Measurements from ENCODE around the gene ZNF845. TPM values are rescaled to one million over a fixed set of nuclear protein-coding genes. Genes with fewer than 3 reads are reported as not detected.
"Not testable (repeated sequence)": the region's sequence is repeated elsewhere in the genome, so short reads cannot be mapped to it uniquely, and the experiment has no call there.

ZNF845 gene
- total RNA-seq, 1 experiment from 2014 or later: 3.8 TPM

GRCh38 chr19:53389978-53390377 is 56.4 kb downstream of the ZNF845 start:
- Mint-ChIP-seq H3K4me1 (ENCODE audit: insufficient read depth, unreplicated experiment) (no peaks in the 10 kb centered on the region), H3K27me3 (ENCODE audit: insufficient read depth, unreplicated experiment) (no peaks in the 10 kb centered on the region), H3K9me3 (ENCODE audit: unreplicated experiment) (peaks cover 17% of the 10 kb centered on the region), H3K27ac (ENCODE audit: low read depth, unreplicated experiment) (no peak overlapping the region), H3K36me3 (ENCODE audit: insufficient read depth, unreplicated experiment) (peaks cover 11% of the 10 kb centered on the region), H3K4me3 (ENCODE audit: unreplicated experiment) (no peak overlapping the region)
- POLR2A ChIA-PET: no interaction called here
- intact Hi-C loops (cut with micrococcal nuclease): no loop called here
- BruUV-seq (replicated peaks): no TSS peak
- no peak for DNase-seq (ENCODE audit: unreplicated experiment)
- TF ChIP-seq CTCF (IDR thresholded peaks at IDR 0.05; ENCODE audit: unreplicated experiment): no peak
- CTCF ChIA-PET: no interaction called here

- peak overlapping the region; percentile 79 for H3K27ac Mint-ChIP-seq (ENCODE audit: low read depth, unreplicated experiment)
- peaks cover 6% of the 10 kb centered on the region for H3K9me3 Mint-ChIP-seq (ENCODE audit: unreplicated experiment)
- no peaks in the 10 kb centered on the region for H3K27me3 Mint-ChIP-seq (ENCODE audit: insufficient read depth, unreplicated experiment)
- peak overlapping the region; percentile 79 for H3K4me3 Mint-ChIP-seq (ENCODE audit: unreplicated experiment)
- CTCF ChIA-PET: interaction anchor here (0.6 kb wide), 2 partner anchors 58 to 1299 kb away, joined by 4 read pairs; partner anchors contain the start of gene ZNF841
- intact Hi-C loops (cut with micrococcal nuclease): loop anchor here (2.0 kb wide), 1 partner anchor 30 kb away; the partner anchor contains the start of gene ZNF525
- no peak for DNase-seq (ENCODE audit: unreplicated experiment)
- H3K4me1 Mint-ChIP-seq (ENCODE audit: insufficient read depth, unreplicated experiment): peaks cover 9% of the 10 kb centered on the region
- peaks cover 21% of the 10 kb centered on the region for H3K36me3 Mint-ChIP-seq (ENCODE audit: insufficient read depth, unreplicated experiment)
- POLR2A ChIA-PET: interaction anchor here (0.5 to 2.0 kb wide), 7 partner anchors 14 to 293 kb away, joined by 3 to 12 read pairs (median 4); partner anchors contain the start of genes ZNF761 and ZNF845
- TF ChIP-seq CTCF (IDR thresholded peaks at IDR 0.05; ENCODE audit: unreplicated experiment): no peak
- no TSS peak for BruUV-seq (replicated peaks)
These were observed 61.0 kb downstream of the ZNF845 start for GRCh38 chr19:53394522-53394973.

- peak; percentile 94 for DNase-seq (ENCODE audit: unreplicated experiment)
- Mint-ChIP-seq H3K4me1 (ENCODE audit: insufficient read depth, unreplicated experiment) (peaks cover 9% of the 10 kb centered on the region), H3K27ac (ENCODE audit: low read depth, unreplicated experiment) (peak within 1 kb of the TSS; percentile 79), H3K9me3 (ENCODE audit: unreplicated experiment) (peaks cover 5% of the 10 kb centered on the region), H3K4me3 (ENCODE audit: unreplicated experiment) (peak within 1 kb of the TSS; percentile 79), H3K27me3 (ENCODE audit: insufficient read depth, unreplicated experiment) (no peaks in the 10 kb centered on the region), H3K36me3 (ENCODE audit: insufficient read depth, unreplicated experiment) (peaks cover 25% of the 10 kb centered on the region)
- ChIA-PET CTCF (interaction anchor here (0.5 to 0.6 kb wide), 3 partner anchors 29 to 156 kb away, joined by 3 to 4 read pairs (median 3); no protein-coding TSS in a partner anchor), POLR2A (interaction anchor here (0.5 to 2.0 kb wide), 12 partner anchors 13 to 526 kb away, joined by 3 to 12 read pairs (median 4); partner anchors contain the start of genes ZNF761 and ZNF845)
- intact Hi-C loops (cut with micrococcal nuclease): loop anchor here (2.0 kb wide), 1 partner anchor 30 kb away; the partner anchor contains the start of gene ZNF525
- TF ChIP-seq CTCF (IDR thresholded peaks at IDR 0.05; ENCODE audit: unreplicated experiment): peak; percentile 49
- TSS peak; percentile 66 for BruUV-seq (replicated peaks)
These were observed 61.7 kb downstream of the ZNF845 start, which contains the start of gene ZNF765 for GRCh38 chr19:53394974-53395839. TSS of gene ZNF765 (plus strand) at chr19:53395149. CDS start at chr19:53398016, 2,867 bp downstream.

GRCh38 chr19:53395840-53396524 is 62.4 kb downstream of the ZNF845 start:
- not testable (repeated sequence) for H3K9me3 Mint-ChIP-seq (ENCODE audit: unreplicated experiment); BruUV-seq (replicated peaks); H3K4me1 Mint-ChIP-seq (ENCODE audit: insufficient read depth, unreplicated experiment); H3K27me3 Mint-ChIP-seq (ENCODE audit: insufficient read depth, unreplicated experiment); DNase-seq (ENCODE audit: unreplicated experiment)
- H3K36me3 Mint-ChIP-seq (ENCODE audit: insufficient read depth, unreplicated experiment): peaks cover 30% of the 10 kb centered on the region
- intact Hi-C loops (cut with micrococcal nuclease): loop anchor here (2.0 kb wide), 1 partner anchor 31 kb away; the partner anchor contains the start of gene ZNF525
- H3K4me3 Mint-ChIP-seq (ENCODE audit: unreplicated experiment): peak overlapping the region; percentile 79
- POLR2A ChIA-PET: interaction anchor here (0.6 to 2.0 kb wide), 11 partner anchors 12 to 527 kb away, joined by 3 to 12 read pairs (median 4); partner anchors contain the start of genes ZNF761 and ZNF845
- CTCF ChIA-PET: interaction anchor here (0.5 to 0.6 kb wide), 2 partner anchors 28 to 29 kb away, joined by 3 read pairs; no protein-coding TSS in a partner anchor
- peak overlapping the region; percentile 79 for H3K27ac Mint-ChIP-seq (ENCODE audit: low read depth, unreplicated experiment)
